Amygdala (tissue), 56 donors: ENCODE data around the gene GPR107.

Experiments
- DNase-seq, 56 donors: peaks; one replicate each; lab custom pipeline; 2025; lab: John Stamatoyannopoulos, UW

GPR107 gene

GRCh38 chr9:130027533-130028365, 26.0 kb upstream of the GPR107 start:
- DNase-seq: no peak

DNA sequence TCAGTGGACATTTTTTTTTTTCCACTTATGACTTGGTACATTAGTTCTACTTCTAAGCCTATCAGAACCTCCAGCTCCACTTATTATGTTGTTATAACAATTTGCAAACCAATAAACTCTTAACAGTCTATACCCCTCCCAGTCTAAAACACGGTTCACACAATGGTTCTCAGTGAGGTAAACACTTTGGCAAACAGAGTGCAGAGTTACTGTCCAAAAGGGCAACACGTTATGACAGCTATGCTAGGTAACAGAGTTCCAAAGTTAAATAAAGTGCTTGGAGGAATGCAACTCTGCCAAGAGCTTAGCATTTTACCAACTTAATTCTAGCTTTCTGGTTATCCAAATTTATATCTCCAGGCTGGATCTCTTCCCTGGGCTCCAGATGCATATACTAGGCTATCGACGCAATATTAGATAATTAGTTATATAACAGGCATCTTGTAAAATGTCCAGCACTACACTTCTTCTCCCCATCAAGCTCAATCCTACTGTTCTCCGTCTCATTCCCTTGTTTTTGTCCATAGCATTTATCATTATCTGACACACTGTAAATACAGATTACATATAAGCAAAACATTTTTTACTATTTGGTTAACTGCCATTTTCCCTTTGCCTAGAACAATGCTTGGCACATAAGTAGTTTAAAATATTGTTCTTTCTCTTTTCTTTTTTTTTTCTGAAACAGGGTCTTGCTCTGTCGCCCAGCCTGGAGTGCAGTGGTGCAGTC, 25.0 kb upstream of the GPR107 start:
- DNase-seq: no peak

DNA sequence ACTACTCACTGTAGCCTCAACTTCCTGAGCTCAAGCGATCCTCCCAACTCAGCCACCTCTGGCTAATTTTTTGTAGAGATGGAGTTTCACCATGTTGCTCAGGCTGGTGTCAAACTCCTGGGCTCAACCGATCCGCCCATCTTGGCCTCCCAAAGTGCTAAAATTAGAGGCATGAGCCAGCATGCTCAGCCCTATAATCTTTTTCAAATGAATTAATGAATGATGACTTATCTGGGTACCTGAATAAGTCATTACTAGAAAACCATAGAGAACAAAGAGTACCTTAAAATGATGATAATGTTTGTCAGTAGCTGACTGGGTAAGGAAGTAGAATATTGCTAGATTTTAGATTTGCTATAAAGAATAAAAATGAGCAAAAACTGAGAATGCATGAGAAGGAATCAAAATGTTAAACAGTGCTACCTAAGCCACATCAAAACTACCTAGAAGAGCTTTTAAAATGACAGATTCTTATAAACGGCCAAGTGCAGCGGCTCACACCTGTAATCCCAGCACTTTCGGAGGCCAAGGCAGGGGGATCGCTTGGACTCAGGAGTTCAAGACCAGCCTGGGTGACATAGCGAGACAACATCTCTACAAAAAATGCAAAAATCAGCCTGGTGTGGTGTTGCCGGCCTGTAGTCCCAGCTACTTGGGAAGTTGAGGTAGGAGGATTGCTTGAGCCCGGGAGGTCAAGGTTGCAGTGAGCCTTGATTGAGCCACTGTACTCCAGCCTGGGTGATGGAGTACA, 24.3 kb upstream of the GPR107 start:
- DNase-seq: no peak

- DNase-seq: no peak
Measured at GRCh38 chr9:130030651-130031127, 23.0 kb upstream of the GPR107 start.

- DNase-seq: no peak
Measured at GRCh38 chr9:130034570-130034969, 19.1 kb upstream of the GPR107 start.

DNA sequence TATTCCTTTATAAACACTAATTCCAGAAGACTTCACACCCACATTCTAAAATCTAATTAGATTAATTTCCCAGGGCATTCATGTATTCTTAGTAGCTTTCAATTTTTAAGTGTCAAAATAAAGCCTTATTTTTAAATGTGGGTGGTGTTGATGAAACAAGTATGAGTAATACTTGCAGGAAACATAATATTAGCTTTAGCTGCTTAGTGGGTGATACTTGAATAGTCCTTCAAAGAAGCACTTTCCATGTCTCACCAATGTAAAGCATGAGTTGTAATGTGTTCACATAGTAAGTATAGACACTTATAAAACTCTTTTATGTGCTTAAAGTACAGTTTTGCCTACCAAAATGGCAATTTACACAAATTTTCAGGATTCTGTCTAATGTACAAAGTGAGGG, 17.6 kb upstream of the GPR107 start:
- no peak for DNase-seq

DNA sequence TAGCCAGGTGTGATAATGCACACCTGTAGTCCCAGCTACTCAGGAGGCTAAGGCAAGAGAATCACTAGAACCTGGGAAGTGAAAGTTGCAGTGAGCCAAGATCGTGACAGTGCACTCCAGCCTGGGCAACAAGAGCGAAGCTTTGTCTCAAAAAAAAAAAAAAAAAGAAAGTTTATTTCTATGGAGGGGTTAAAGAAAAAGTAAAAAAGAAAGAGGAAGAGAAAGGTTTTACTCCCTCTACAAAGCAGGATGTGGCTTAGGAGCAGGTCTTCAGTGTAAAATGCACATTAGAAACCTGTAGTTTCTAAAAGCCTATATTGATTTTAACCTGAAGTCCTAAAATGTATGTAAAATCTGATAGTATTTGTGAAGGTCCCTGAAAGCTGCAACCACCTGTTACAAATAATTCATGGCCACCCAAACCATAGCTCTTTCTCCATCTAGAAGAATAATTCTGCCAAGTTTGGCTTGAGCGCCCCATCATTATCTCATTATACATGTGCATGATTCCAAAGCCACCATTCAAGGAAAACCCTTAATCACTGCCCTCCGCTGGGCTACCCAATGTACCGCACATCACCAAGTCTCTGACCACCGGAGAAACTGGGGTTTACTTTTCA, 14.1 kb upstream of the GPR107 start:
- DNase-seq: peak in 7 of 56 donors; percentile 3 to 42 (median 18)

DNA sequence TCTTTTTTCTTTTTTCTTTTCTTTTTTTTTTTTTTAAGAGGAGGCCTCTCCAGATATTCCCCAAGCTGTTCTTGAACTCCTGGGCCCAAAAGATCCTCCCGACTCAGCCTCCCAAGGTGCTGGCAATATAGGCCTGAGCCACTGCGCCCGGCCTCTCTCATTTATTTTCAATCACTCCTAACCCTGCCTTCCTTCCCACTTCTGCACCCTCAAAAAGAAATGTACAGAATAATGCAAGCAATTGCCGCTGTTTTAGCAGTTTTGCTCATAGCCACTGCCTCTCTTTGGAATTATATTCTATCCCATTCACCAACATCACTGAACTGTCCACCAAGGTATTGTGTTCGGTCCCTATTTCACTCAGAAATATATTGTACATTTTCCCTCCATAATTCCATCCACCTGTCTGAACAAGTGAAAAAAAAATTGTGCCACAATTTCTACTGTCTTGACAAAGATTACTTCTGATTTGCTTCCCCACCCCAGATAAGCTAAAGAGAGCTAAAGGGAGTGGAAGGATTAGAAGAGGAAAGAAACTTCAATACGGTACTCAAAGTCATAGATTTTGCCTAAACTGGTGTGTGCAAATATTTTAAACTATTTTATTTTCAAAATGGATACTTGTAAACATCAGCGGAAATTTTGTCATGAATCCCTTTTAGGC, 12.6 kb upstream of the GPR107 start:
- DNase-seq: no peak

DNA sequence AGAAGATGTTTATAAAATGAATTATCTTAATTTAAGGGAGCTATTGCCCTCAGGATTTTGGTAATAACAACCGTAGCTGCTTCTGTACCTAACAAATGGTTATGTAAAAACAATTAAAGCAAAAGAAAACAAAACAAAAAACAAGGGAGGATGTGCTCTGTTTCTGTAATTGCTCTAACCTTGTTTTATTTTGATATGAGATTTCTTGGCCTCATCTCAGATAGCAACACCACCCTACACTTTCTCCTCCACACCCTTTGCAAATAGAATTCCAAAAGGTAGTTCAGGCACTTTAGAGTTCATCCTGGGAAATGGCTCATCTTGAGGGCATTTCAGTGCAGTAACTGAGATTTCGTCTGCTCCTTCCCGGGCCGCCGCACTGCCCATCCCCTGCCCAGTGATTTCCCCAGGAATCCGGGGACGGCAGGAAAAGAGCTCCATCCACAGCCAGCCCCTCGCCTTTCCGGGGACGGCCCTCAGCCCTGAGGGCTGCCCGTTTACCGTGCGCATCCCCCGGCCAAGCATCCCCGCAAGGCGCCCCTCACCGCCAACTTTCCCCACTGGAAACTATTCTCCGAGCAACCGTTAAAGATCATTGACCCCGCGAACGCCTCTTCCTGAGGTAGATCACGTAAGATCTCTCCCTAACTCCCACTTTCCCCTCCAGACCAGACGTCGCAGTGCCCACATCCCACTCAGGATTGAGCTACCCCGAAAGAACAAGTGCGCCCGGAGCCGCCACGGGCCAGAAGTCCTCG, 11.9 kb upstream of the GPR107 start:
- peak in 20 of 56 donors; percentile 7 to 52 (median 32) for DNase-seq

DNA sequence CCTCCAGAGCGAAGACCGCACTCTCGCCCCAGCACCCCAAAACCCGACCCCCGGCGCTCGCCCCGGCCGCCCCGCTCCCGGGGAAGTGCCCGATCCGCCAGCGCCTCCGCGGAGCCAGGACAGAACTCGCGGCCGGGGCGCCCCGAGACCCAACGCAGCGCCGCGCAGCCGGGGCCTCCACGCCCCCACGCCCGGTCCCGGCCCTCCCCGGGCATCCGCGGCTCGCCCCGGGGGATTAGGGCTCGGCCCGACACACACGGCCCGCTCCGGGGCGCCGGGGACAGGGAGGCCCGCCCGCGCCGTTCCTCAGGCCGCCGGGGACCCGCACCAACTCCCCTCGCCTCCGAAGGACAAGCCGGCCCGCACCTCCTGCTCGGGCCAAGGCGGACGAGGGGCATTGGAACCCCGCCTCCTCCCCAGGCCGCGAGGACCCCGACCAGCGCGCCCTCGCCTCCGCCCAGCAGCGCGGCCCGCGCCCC, 11.3 kb upstream of the GPR107 start:
- peak in 12 of 56 donors; percentile 16 to 77 (median 46) for DNase-seq

DNA sequence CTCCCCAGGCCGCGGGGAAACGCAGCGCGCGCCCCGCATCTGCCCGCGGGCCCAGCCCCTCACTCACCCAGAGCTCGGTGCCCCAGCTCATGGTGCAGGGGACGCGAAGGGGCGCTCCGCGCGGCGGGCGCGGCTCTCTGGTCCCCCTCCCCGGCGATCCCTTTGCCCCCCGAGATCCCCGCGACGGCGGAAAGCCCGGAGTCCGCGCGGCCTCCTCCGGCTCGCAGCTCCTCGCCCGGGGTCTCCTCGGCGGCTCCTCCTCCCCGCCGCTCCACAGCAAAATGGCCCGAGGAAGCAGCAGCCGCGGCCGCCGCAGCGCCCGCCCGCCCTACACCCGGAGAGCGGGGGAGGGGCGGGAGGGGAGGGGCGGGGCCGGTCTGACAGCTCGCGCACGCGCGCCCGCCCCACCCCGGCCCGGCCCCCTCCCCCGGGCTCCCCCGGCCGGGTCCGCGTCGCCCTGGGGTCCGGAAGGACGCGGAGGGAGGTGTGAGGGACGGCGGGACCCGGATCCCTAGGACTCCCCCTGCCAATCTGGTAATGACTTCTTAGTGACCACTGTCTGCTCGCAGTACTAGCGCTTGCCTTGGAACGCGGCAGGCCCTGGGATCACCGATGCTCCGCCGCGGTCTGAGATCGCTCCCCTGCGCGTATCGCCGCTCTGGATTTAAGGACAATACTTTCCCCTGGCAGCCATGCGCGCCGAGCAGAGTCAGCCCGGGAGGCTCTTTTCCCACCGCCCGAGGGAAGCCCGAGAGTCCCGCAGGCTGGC, 10.6 kb upstream of the GPR107 start, which contains the start of gene FNBP1:
FNBP1 (minus strand) TSS at position 305 of the 769 bp plus-strand sequence; CDS start at position 91, 214 bp downstream.
- DNase-seq: peak in 54 of 56 donors; percentile 39 to 88 (median 73)

GRCh38 chr9:130043654-130044623, 9.8 kb upstream of the GPR107 start:
- peak in 15 of 56 donors; percentile 42 to 75 (median 50) for DNase-seq

DNA sequence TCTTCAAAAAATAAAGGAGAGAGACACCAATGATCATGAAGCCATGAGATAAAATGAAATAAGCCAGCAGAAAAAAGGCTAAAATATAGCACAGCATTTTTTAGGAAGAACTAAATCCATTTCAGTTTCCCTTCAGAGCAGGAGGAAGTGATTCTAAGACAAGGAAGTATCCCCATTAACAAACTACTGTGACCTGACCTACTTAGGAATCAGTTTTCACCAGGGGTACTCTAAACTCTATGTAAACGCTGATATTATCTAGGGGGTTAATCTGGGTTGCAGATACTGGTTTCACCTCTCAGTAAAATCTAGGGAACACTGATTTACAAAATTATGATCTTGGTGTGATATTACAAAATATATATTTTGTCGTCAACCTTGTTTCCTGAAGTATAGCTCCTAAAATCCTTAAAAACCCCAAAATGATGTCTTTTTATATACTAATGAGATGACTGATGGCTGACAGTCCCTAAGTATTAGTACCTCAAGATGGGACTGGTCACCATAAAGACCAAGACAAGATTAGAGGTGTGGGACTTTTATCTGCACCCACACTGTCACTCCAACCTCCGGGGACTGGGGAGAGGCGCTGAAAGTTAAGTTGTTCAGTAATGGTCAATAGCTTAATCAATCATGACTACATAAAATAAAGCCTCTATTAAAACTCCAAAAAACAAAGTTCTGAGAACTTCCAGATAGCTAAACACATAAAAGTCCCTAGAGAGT, 7.8 kb upstream of the GPR107 start:
- no peak for DNase-seq

GRCh38 chr9:130049431-130050210, 4.1 kb upstream of the GPR107 start:
- no peak for DNase-seq

DNA sequence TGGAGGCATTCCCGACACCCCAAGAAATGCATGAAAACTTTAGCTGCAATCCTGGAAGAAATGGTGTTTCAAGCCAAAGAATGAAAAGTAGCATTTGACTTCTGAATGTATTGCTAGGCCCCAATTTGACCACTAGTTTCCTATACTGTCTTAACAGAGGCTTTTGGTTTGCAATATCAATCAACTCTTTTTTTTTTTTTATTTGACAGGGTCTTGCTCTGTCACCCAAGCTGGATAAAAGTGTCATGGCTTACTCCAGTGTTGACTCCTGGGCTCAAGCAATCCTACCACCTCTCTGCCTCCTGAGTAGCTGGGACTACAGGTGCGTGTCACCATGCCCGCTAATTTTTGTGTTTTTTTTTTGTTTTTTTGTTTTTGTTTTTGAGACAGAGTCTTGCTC, 3.2 kb upstream of the GPR107 start:
- no peak for DNase-seq
